Dermis blood vessel endothelial cell (primary cell): ENCODE results near the gene LRRC8E. TPM values are rescaled to one million over a fixed set of nuclear protein-coding genes. Genes with fewer than 3 reads are reported as not detected.
A peak's percentile ranks its signal among the peaks of the same experiment; 100 is the strongest.
"Not testable (repeated sequence)": the region's sequence is repeated elsewhere in the genome, so short reads cannot be mapped to it uniquely, and the experiment has no call there.

ENCODE experiments used
- DNase-seq: peaks from one replicate; pipeline ENCODE4 v3.0.0; 2010
- total RNA-seq: library from RNA; depleted of rRNA; stranded (reverse); fragments of >200 nt; gene quantifications from 2 replicates; pipeline ENCODE4 v1.2.3, GENCODE V29; 2014

The LRRC8E gene
- total RNA-seq, 1 donor from 2014 or later: 0.51 TPM

DNA sequence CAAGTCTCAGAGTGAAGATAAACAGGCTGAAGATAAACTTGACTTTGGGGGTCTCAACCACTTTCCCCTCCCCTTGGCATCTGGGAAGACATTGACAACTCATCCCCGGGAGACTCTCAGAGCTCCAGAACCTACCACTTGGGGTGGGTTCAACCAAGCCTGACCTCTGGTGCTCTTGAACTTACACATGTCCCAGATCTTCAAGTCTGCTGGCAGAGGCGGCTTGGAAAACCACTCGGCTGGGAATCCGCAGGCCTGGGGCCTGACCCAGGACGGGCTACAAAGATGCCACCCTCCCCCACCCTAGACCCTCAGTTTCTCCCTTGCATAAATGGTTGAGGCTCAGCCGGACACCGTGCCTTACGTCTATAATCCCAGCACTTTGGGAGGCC lies 512 bp downstream of the LRRC8E start:
- no peak for DNase-seq

DNA sequence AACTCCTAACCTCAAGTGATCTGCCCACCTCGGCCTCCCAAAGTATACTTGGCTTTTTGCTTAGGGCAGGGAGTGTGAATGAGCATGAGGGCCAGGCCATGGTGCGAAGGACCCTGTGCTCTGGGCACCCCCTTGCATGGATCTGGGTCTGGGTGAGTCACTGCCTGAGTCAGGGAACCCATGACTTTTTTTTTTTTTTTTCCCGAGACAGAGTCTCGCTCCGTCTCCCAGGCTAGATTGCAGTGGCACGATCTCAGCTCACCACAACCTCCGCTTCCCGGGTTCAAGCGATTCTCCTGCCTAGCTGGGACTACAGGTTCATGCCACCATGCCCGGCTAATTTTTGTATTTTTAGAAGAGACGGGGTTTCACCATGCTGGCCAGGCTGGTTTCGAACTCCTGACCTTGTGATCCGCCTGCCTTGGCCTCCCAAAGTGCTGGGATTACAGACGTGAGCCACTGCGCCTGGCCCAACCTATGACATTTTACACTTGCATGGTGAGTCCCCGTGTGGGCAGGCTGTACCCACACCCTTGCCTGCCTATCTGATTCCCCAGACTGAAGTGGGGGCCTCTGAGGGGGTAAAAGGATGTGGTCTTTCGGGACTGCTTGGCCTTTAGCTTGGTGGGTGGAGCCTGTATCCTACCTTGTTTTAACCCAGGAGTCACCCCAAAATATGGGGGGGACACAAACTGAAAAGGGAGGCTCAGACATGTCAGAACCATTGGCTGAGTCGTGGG lies 5.2 kb downstream of the LRRC8E start:
- DNase-seq: not testable (repeated sequence)

DNA sequence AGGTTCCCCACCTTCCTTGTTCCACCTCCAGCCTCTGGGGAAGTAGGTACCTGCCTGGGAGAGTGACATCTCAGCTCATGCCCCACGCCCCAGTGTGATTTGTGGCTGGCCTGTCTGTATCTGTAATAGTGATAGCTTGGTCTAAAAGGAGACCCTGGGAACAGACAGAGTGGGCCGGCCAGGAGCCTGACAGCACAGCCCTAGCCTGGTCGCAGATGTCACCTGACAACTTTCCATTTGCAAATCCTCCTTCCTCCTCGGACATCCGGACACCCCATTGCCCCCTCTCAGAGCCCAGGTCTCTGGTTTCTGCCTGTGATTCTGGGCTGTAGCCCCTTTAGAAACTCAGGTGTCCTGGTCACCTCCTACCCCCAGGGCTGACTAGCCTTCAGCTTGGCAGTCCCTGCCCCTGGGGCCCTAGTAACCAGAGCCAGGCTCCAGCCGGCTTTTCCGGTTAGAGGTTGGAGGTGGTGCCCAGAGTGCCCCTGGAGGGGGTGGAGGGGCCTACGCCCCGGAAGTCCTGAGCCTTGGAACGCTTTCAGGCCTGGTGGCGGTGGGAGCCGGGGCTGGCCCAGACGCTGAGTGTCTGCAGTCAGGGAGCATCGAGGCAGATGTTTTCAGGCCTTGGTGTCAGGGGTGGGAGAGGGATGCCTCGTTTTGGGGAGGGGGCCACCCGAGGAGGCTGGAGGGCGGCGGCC lies 6.5 kb downstream of the LRRC8E start:
- DNase-seq: no peak

DNA sequence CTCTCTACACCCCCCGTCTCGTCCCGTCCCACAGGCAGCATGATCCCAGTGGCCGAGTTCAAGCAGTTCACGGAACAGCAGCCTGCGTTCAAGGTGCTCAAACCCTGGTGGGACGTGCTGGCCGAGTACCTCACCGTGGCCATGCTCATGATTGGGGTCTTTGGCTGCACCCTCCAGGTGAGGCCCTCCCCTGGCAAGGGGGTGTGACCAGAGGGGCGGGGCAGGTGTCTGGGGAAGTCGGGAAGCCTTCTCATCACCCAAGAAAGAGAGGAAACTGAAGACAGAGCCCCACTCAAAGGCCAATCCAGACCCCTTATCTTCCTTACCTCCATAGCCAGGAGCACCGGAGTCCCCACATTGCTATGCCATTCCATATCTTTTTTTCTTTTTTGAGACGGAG lies 7.3 kb downstream of the LRRC8E start:
- DNase-seq: no peak

DNA sequence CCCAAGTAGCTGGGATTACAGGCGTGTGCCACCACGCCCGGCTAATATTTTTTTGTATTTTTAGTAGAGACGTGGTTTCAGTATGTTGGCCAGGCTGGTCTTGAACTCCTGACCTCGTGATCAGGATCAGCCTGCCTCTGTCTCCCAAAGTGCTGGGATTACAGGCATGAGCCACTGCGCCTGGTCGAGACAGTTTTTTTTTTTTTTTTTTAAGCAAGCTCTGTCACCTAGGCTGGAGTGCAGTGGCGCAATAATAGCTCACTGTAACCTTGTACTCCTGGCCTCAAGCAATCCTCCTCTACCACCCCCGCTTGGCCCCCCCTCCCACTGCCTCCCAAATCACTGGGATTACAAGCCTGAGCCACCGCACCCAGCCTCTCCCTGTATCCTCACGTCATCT lies 9.0 kb downstream of the LRRC8E start:
- DNase-seq: no peak

DNA sequence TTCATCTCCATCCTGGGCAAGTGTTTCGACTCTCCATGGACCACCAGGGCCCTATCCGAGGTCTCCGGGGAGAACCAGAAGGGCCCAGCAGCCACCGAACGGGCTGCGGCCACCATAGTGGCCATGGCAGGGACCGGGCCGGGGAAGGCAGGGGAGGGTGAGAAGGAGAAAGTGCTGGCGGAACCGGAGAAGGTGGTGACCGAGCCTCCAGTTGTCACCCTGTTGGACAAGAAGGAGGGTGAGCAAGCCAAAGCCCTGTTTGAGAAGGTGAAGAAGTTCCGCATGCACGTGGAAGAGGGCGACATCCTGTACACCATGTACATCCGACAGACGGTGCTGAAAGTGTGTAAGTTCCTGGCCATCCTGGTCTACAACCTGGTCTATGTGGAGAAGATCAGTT lies 10.7 kb downstream of the LRRC8E start:
- DNase-seq: no peak

DNA sequence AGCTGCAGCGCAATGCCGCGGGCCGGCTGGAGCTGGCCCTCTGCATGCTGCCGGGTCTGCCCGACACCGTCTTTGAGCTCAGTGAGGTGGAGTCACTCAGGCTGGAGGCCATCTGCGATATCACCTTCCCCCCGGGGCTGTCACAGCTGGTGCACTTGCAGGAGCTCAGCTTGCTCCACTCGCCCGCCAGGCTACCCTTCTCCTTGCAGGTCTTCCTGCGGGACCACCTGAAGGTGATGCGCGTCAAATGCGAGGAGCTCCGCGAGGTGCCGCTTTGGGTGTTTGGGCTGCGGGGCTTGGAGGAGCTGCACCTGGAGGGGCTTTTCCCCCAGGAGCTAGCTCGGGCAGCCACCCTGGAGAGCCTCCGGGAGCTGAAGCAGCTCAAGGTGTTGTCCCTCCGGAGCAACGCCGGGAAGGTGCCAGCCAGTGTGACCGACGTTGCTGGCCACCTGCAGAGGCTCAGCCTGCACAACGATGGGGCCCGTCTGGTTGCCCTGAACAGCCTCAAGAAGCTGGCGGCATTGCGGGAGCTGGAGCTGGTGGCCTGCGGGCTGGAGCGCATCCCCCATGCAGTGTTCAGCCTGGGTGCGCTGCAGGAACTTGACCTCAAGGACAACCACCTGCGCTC lies 11.6 kb downstream of the LRRC8E start:
- DNase-seq: no peak

DNA sequence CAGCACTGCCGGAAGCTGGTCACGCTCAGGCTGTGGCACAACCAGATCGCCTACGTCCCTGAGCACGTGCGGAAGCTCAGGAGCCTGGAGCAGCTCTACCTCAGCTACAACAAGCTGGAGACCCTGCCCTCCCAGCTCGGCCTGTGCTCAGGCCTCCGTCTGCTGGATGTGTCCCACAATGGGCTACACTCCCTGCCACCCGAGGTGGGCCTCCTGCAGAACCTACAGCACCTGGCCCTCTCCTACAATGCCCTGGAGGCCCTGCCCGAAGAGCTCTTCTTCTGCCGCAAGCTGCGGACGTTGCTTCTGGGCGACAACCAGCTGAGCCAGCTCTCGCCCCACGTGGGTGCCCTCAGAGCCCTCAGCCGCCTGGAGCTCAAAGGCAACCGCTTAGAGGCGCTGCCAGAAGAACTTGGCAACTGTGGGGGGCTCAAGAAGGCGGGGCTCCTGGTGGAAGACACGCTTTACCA lies 12.1 kb downstream of the LRRC8E start:
- no peak for DNase-seq

DNA sequence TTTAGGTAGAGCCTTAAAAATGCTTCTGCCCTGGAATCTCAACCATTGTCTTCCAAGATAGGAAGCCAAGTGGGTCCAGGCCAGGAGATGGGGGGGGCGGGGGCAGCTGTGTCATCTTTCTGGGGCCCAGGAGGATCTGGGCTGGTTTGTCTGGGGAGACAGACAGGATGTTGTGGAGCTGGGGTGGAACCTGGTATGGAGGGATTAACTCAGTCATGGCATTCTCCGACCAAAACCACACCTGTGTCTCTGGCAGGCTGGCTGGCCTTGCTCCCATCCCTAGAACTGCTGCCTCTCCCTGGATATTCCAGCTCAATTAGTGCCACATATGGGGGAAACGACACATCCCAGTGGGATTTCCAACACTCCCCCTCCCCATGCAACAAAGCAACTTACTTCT lies 12.6 kb downstream of the LRRC8E start:
- no peak for DNase-seq

DNA sequence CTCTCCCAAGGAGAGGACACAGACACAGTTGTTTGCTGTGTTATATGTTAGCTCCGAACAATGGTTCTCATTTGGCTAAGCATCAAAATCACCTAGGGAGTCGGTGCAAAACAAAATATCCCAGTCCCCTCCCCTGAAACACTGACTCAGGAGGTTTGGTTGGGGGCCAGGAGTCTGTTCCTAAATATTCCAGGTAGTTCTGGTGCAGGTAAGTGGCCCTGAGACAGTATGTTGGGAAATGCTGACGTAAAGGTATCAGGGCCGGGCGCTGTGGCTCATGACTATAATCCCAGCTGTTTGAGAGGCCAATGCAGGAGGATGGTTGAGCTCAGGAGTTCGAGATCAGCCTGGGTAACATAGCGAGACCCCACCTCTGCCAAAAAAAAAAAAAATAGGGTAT lies 13.0 kb downstream of the LRRC8E start:
- no peak for DNase-seq

DNA sequence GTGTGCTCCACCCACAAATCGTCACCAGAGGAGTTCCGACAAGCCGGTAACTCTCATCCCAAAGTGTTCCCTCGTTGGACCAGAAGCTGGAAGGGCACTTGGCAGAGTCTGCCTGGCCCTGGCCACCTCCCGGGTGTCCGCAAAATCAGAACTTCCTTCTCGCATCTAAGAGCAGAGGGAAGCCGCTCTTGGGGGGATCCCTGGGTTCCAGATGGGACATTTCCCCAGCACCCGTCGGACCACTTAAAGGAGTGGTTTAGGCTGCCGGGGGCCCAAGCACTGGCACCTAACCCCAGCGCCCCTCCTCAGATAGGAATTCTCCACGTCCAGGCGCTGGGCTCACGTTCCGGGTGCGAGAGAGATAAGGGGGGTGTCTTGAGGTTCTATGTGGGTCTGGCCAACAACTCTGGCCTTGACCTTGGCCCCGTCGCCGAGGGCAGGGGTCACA lies 14.5 kb downstream of the LRRC8E start:
- DNase-seq: no peak

DNA sequence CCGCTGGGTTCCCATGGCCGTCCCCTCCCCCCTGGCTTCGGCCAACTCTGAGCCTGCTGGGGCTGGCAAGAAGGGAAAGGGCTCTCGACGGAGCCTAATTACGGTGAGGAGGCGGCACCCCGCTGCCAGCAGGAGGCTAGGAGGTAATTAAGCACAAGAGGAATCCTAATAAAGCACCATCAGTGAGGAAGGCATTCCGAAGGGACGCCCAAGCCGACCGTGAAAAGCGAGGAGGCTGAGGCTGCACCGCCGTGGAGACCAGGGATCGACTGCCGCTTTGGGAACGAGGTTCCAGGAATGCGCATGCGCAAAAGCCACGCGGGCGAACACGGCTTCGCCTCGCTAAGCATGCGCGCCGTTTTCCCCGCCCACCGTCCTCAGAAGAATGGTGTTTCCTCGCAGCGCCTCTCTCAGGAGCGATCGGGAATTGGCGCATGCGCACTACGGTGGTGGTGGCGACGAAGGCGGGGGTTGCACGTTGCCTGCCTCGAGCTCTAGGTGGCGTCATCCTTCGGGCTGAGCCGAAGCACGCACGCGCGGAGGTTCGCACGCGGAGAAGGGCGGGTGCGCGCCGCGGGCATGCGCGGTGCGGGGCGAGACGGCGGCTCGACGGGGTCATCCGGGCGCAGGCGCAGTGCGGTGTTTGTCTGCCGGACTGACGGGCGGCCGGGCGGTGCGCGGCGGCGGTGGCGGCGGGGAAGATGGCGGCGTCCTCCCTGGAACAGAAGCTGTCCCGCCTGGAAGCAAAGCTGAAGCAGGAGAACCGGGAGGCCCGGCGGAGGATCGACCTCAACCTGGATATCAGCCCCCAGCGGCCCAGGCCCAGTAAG lies 15.1 kb downstream of the LRRC8E start, which contains the start of gene MAP2K7:
TSS of gene MAP2K7 (plus strand) at position 634 of the 830 bp plus-strand sequence. CDS start at position 702, 68 bp downstream.
- DNase-seq: peak; percentile 100

DNA sequence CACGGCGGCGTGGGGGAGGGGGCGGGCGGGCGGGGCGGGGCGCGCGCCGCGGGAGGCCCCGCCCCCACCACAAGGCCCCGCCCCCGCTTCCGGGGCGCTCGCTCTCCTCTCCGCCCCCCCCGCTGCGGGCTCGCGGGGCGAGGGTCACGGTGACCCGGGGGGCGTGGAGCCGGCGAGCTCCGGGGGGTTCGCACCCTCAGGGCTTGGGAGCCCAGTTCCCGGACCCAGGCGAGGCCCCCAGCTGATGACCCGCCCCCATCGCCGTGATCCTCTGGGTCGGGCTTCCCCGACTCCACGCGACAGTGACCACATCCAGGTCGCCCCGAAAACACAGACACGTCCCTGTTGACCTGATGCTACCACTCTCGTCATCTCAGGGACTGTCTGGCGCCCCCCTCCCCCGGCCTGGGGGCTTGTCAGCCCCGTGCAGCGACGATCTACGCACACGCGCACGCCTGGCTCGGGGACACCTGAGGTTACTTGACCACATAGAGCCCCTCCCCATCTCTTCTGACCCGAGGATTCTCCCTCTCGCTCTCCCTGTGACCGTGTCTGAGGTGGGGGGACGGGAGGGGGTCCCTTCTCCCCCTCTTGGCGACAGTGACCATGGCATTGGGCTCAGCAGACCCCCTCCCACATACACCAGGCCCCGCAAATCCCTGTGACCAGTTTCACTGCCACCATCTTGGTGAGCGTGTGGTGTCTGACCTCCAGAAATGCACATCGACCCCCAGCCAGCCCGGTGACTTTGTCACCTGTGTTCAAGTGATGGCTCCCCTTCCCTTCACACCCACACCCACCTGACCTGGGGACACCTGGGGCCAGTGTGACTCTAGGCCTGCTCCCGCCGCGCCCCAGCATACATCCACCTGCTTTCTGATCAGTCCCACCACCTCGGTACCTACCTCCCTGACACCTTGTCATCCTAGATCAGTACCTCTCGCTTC lies 16.0 kb downstream of the LRRC8E start:
- peak; percentile 30 for DNase-seq

DNA sequence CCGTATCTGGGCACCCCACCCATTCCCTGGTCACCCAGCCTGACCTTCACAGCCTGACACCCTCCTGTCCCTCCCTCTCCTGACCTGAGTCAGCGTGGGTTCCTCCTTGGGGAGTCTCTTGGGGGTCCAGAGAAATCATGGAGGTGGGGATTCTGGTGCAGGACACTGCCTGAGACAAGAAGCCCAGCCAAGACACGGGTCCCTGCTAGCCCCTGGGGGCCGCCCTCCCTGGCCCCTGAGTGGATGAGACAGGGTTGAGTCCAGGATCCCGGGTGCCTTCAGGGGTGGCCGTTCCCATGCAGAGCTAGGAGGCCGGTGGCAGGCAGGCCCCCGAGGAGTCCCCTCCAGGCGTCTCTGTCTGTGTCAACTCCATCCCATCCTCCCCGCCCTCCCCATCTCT lies 17.0 kb downstream of the LRRC8E start:
- DNase-seq: no peak

DNA sequence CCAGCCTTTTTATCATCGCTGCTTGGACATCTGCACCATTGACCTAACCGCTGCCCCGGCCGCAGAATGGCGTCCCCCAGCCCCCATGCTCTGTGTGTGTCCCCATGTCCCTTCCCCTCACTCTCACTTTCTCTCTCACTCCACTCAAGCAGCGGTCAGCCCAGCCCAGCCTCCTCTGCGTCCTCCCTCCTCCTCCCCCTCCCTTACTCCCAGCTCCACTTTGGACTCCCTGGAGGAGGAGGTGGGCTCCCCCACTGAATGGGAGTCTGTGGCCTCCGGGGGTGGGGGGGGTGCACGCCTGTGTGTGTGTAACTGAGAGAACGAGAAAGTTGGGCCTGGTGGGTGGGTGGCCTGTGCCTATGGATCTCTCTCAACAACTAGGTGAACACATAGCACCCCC lies 17.5 kb downstream of the LRRC8E start:
- no peak for DNase-seq

DNA sequence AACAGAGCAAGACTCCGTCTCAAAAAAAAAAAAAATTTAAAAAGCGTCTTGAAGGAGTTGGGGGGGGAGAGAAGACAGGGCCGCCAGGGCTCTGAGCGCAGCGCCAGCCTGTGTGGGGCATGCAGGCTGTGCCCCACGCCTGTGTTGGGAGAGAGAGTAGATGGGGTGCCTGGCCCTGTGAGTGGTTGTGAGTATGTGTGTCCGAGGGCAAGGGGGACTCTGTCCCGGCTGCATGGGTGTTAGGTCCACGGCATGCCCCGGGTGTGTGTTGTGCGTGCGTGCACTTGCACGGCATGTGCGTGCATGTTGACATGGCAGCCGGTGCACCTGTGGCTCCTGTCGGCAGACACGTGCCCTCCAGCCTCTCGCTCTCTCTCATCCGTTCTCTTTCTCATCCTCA lies 18.8 kb downstream of the LRRC8E start:
- DNase-seq: no peak

DNA sequence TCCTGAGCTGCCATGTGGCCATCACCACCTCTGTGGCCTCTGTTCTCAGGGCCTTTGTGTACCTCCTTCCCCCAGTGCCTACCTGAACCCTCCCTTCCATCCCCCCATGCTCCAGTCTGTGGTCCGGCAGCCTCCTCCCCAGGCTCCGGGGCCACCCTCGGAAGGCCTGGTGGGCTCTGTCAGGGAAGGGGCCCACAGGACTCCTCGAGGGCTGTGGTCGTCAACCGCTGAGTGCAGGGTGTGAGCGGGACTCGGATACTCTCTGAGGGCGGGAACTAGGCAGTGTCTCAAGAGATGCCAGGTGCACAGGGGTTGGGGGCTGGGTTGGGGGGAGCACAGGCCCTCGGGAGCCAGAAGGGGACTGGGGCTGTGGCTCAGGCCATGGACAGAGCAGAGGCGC lies 19.2 kb downstream of the LRRC8E start:
- no peak for DNase-seq

DNA sequence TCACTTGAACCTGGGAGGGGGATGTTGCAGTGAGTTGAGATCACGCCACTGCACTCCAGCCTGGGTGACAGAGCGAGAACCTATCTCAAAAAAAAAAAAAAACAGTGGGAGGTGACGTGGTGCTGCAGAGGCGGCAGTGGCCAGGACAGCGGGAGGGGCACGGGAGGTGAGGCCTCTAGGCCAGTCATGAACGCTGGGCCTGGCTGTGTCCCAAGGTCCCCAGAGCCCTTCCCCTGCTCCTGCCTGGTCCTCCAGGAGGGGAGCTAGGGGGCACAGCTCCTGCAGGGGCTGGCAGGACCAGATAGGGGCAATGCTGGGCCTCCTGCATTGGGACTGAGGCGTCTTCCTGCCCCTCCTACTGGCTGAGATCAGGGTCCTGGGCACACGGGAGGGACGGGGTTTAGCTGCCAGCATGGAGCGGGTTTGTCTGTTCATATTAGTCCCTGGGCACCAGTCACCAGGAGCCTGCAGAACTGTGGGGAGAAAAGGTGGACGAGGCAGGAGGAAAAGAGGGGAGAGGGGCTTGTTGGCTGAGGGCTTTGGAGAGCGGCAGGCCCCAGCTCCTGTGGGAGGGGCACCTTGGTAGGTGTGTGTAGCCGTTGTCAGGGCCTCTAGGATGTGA lies 19.9 kb downstream of the LRRC8E start:
- no peak for DNase-seq

DNA sequence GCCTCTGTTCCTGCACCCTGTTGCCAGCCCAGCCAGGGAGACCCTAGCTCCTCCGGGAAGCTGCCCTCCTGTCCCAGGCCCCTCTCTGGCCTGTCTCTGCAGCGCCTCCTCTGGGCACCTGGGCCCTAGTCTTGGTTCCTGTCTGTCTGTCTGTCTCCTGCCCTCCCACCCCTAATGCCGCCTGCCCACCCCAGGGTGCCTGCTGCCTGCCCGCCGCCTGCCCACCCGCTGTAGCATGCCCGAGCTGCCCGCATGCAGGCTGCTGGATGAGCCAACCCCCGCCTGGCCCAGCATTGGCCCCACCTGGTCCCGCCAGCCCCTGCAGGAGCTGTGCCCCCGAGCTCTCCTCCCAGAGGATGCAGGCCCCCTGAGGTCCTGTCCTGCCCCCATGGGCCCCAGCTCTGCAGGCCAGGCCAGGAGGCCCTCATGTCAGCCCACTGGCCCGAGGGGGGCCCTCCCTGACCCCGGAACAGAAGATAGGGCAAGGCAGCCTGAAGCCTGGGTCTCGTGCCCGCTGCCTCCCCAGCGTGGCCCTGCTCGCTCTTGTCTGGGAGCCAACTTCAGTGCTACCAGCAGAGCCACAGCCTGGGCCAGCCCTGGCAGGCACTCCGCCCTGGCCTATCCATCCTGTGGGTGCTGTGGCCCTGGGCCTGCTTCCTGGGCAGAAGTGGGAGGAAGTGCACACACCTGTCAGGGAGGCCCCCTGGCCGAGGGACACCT lies 20.6 kb downstream of the LRRC8E start:
- no peak for DNase-seq

DNA sequence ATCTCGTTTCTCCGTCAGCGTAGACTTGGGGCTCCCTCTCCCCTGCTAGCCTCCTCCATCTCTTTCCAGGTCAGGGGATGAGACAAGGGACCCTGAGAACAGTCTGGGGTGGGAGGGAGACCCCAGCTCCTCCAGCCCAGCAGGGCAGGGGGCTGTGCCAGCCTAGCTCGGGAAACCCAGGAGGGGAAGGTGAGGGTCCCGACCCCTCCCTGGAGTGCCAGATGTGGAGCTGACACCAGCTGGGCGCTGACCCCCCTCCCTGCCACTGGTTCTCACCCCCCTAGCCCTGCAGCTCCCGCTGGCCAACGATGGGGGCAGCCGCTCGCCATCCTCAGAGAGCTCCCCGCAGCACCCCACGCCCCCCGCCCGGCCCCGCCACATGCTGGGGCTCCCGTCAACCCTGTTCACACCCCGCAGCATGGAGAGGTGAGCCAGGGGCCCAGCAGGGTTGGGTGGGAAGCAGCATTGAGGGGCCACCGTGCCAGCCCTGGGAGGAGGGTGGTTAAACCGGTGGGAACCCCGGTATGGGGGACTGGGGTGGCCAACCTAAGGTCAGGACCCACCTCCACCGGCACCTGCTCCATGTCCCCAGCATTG lies 21.3 kb downstream of the LRRC8E start:
- no peak for DNase-seq
